Vagina (tissue), 2 donors: ENCODE measurements around the gene DCDC2. TPM values are rescaled to one million over a fixed set of nuclear protein-coding genes. Genes with fewer than 3 reads are reported as not detected.

Experiments used
- DNase-seq, 2 donors: peaks; one replicate each; pipeline ENCODE4 v3.0.0-alpha.2; 2017; ENCODE audit errors: extremely low spot score in 2 of 2
- H3K27ac ChIP-seq: fragments of 200-600 bp; sonication (generic); one replicate; pipeline ENCODE4 v1.5.1; 2019
- H3K27me3 ChIP-seq: fragments of 200-600 bp; sonication (generic); one replicate; pipeline ENCODE4 v1.5.1; 2019
- H3K36me3 ChIP-seq, 2 donors: fragments of 200-600 bp; sonication (generic); one replicate each; pipeline ENCODE4 v1.5.1; 2017 to 2019
- H3K4me1 ChIP-seq: fragments of 200-600 bp; sonication (generic); one replicate; pipeline ENCODE4 v1.5.1; 2019
- H3K4me3 ChIP-seq, 2 donors: fragments of 200-600 bp; sonication (generic); 1 replicate in 1 of 2; 2 replicates in 1 of 2; pipeline ENCODE4 v1.5.1; 2016 to 2019
- H3K9me3 ChIP-seq: fragments of 200-600 bp; sonication (generic); one replicate; pipeline ENCODE4 v1.5.1; 2019
- CTCF ChIP-seq, 3 experiments: fragments of 450-650 bp in 2 of 3; fragments of 200-600 bp in 1 of 3; sonication (generic) in 1 of 3; IDR thresholded peaks; one replicate each; pipeline ENCODE4 v1.5.1; 2017 to 2019; ENCODE audit warnings: antibody characterized with exemption in 3 of 3, mild to moderate bottlenecking in 2 of 3, moderate library complexity in 2 of 3
- POLR2A ChIP-seq, 2 donors: fragments of 450-650 bp; IDR thresholded peaks; one replicate each; pipeline ENCODE4 v1.6.1; 2017; ENCODE audit warnings: antibody characterized with exemption in 2 of 2, mild to moderate bottlenecking in 2 of 2, moderate library complexity in 2 of 2
- POLR2AphosphoS5 ChIP-seq, 2 donors: sonication (generic); formaldehyde crosslinking; IDR thresholded peaks; one replicate each; pipeline ENCODE4 v1.9.0; 2017; ENCODE audit warnings: antibody characterized with exemption in 2 of 2, mild to moderate bottlenecking in 2 of 2, low read depth in 1 of 2; ENCODE audit not compliant: insufficient read depth in 1 of 2
- intact Hi-C: fragments of 100-400 bp; cut with DNase I; formaldehyde crosslinking; loops from one replicate; pipeline ENCODE4 v1.15.1; 2023
- total RNA-seq: library from RNA; depleted of rRNA; stranded (reverse); fragments of >200 nt; gene quantifications from one replicate; pipeline ENCODE4 v1.2.3, GENCODE V29; 2016

Gene DCDC2
- total RNA-seq, 1 donor from 2014 or later: not detected

- no peak overlapping the region for H3K4me3 ChIP-seq
- TF ChIP-seq POLR2A (IDR thresholded peaks at IDR 0.05) (no peak), CTCF (IDR thresholded peaks at IDR 0.05) (no peak), POLR2AphosphoS5 (IDR thresholded peaks at IDR 0.05; ENCODE audit: insufficient read depth in 1 of 2, low read depth in 1 of 2) (no peak)
- no peaks in the 10 kb centered on the region for H3K36me3 ChIP-seq
- H3K27ac ChIP-seq: no peak overlapping the region
- intact Hi-C loops: no loop called here
- H3K9me3 ChIP-seq: no peaks in the 10 kb centered on the region
- no peaks in the 10 kb centered on the region for H3K4me1 ChIP-seq
- DNase-seq: no peak
- no peaks in the 10 kb centered on the region for H3K27me3 ChIP-seq
Observed at GRCh38 chr6:24394061-24394779, 36.4 kb upstream of the DCDC2 start.

- intact Hi-C loops: no loop called here
- no peaks in the 10 kb centered on the region for H3K4me1 ChIP-seq
- H3K27ac ChIP-seq: no peak overlapping the region
- TF ChIP-seq POLR2AphosphoS5 (IDR thresholded peaks at IDR 0.05; ENCODE audit: insufficient read depth in 1 of 2, low read depth in 1 of 2): no peak
- TF ChIP-seq POLR2A (IDR thresholded peaks at IDR 0.05): no peak
- no peak for TF ChIP-seq CTCF (IDR thresholded peaks at IDR 0.05)
- no peaks in the 10 kb centered on the region for H3K9me3 ChIP-seq
- no peak overlapping the region for H3K4me3 ChIP-seq
- DNase-seq: no peak
- H3K36me3 ChIP-seq: no peaks in the 10 kb centered on the region
- no peaks in the 10 kb centered on the region for H3K27me3 ChIP-seq
Observed at GRCh38 chr6:24391756-24392405, 34.0 kb upstream of the DCDC2 start.

- intact Hi-C loops: no loop called here
Observed at GRCh38 chr6:24391208-24391607, 33.3 kb upstream of the DCDC2 start.

GRCh38 chr6:24387818-24388217 is 30.0 kb upstream of the DCDC2 start:
- Histone ChIP-seq H3K36me3 (no peaks in the 10 kb centered on the region), H3K4me3 (no peak overlapping the region), H3K27me3 (no peaks in the 10 kb centered on the region), H3K27ac (no peak overlapping the region), H3K9me3 (no peaks in the 10 kb centered on the region), H3K4me1 (no peaks in the 10 kb centered on the region)
- no peak for DNase-seq
- TF ChIP-seq POLR2A (IDR thresholded peaks at IDR 0.05): no peak
- TF ChIP-seq CTCF (IDR thresholded peaks at IDR 0.05): no peak
- no peak for TF ChIP-seq POLR2AphosphoS5 (IDR thresholded peaks at IDR 0.05; ENCODE audit: insufficient read depth in 1 of 2, low read depth in 1 of 2)
- intact Hi-C loops: no loop called here

More at GRCh38 chr6:24391208-24391607, 33.3 kb upstream of the DCDC2 start:
- no peaks in the 10 kb centered on the region for H3K27me3 ChIP-seq
- TF ChIP-seq POLR2A (IDR thresholded peaks at IDR 0.05): no peak
- TF ChIP-seq CTCF (IDR thresholded peaks at IDR 0.05): no peak
- TF ChIP-seq POLR2AphosphoS5 (IDR thresholded peaks at IDR 0.05; ENCODE audit: insufficient read depth in 1 of 2, low read depth in 1 of 2): no peak
- no peaks in the 10 kb centered on the region for H3K4me1 ChIP-seq
- no peak for DNase-seq
- H3K27ac ChIP-seq: no peak overlapping the region
- H3K9me3 ChIP-seq: no peaks in the 10 kb centered on the region
- no peak overlapping the region for H3K4me3 ChIP-seq
- no peaks in the 10 kb centered on the region for H3K36me3 ChIP-seq
